Activated CD4-positive, alpha-beta T cell treated with anti-CD3 and anti-CD28 coated beads for 48 hours (primary cell): ENCODE measurements around the gene YY2.
"Not testable (repeated sequence)": the region's sequence is repeated elsewhere in the genome, so short reads cannot be mapped to it uniquely, and the experiment has no call there.

ENCODE experiments used
- DNase-seq: peaks from one replicate; pipeline ENCODE4 v3.0.0-alpha.2; 2020

Gene YY2

GRCh38 chrX:21855937-21856415 is at the start of gene YY2:
TSS of gene YY2 (plus strand) at chrX:21855987. CDS start at chrX:21856485, 498 bp downstream.
- no peak for DNase-seq

GRCh38 chrX:21806691-21807090 is 49.1 kb upstream of the YY2 start:
- no peak for DNase-seq

- DNase-seq: no peak
Observed at GRCh38 chrX:21811832-21812231, 44.0 kb upstream of the YY2 start.

GRCh38 chrX:21812628-21813027 is 43.2 kb upstream of the YY2 start:
- DNase-seq: no peak

- DNase-seq: no peak
Observed at GRCh38 chrX:21813612-21814368, 42.0 kb upstream of the YY2 start.

GRCh38 chrX:21816136-21816535 is 39.7 kb upstream of the YY2 start:
- DNase-seq: no peak

- not testable (repeated sequence) for DNase-seq
Observed at GRCh38 chrX:21820170-21820569, 35.6 kb upstream of the YY2 start.

GRCh38 chrX:21821875-21822274 is 33.9 kb upstream of the YY2 start:
- DNase-seq: no peak

GRCh38 chrX:21831496-21831895 is 24.3 kb upstream of the YY2 start:
- DNase-seq: no peak

GRCh38 chrX:21837056-21837455 is 18.7 kb upstream of the YY2 start:
- no peak for DNase-seq

GRCh38 chrX:21838937-21839333 is 16.9 kb upstream of the YY2 start:
- DNase-seq: no peak

GRCh38 chrX:21839334-21840192 is 16.2 kb upstream of the YY2 start, which contains the start of gene MBTPS2:
TSS of gene MBTPS2 (plus strand) at chrX:21839617. CDS start at chrX:21839735, 118 bp downstream.
- peak; percentile 86 for DNase-seq

- peak; percentile 33 for DNase-seq
Observed at GRCh38 chrX:21840193-21840545, 15.6 kb upstream of the YY2 start.

- no peak for DNase-seq
Observed at GRCh38 chrX:21843179-21843578, 12.6 kb upstream of the YY2 start.

GRCh38 chrX:21845096-21845495 is 10.7 kb upstream of the YY2 start:
- no peak for DNase-seq

GRCh38 chrX:21847342-21847741 is 8.4 kb upstream of the YY2 start:
- DNase-seq: no peak

- no peak for DNase-seq
Observed at GRCh38 chrX:21853578-21853977, 2.2 kb upstream of the YY2 start.

GRCh38 chrX:21856504-21856903 is 717 bp downstream of the YY2 start:
- DNase-seq: no peak

GRCh38 chrX:21863241-21863640 is 7.5 kb downstream of the YY2 start:
- DNase-seq: no peak

GRCh38 chrX:21865436-21865835 is 9.6 kb downstream of the YY2 start:
- no peak for DNase-seq

- DNase-seq: no peak
Observed at GRCh38 chrX:21870494-21870893, 14.7 kb downstream of the YY2 start.

- DNase-seq: no peak
Observed at GRCh38 chrX:21873063-21873775, 17.4 kb downstream of the YY2 start.

- not testable (repeated sequence) for DNase-seq
Observed at GRCh38 chrX:21874182-21874581, 18.4 kb downstream of the YY2 start.
